ENCODE measurements around the gene SPTBN5. TPM values are rescaled to one million over a fixed set of nuclear protein-coding genes. Genes with fewer than 3 reads are reported as not detected.

The SPTBN5 gene
- total RNA-seq, 2 experiments from 2014 or later, result 0.11 to 0.14 TPM

- TF ChIP-seq CTCF (IDR thresholded peaks at IDR 0.05), result no peak
- POLR2A ChIA-PET, result interaction anchor here (1.0 kb wide), 1 partner anchor 13 kb away, joined by 3 read pairs; no protein-coding TSS in a partner anchor
- peaks cover 33% of the 10 kb centered on the region for H3K4me1 Mint-ChIP-seq (ENCODE audit: low read depth)
- peak; percentile 57 for ATAC-seq
- no peaks in the 10 kb centered on the region for H3K27me3 Mint-ChIP-seq
- CTCF ChIA-PET, result interaction anchor here (0.7 kb wide), 1 partner anchor 24 kb away, joined by 4 read pairs; no protein-coding TSS in a partner anchor
- H3K36me3 Mint-ChIP-seq (ENCODE audit: low read depth), result peaks cover 2% of the 10 kb centered on the region
- peak; percentile 45 for DNase-seq
- no peak overlapping the region for H3K27ac Mint-ChIP-seq
- intact Hi-C loops (cut with micrococcal nuclease), result no loop called here
- H3K9me3 Mint-ChIP-seq, result no peaks in the 10 kb centered on the region
- no peak overlapping the region for H3K4me3 Mint-ChIP-seq
Measured at GRCh38 chr15:41928637-41929620, 35.1 kb upstream of the SPTBN5 start.

GRCh38 chr15:41928100-41928499 is 34.2 kb upstream of the SPTBN5 start:
- TF ChIP-seq CTCF (IDR thresholded peaks at IDR 0.05), result no peak
- CTCF ChIA-PET, result no interaction called here
- peaks cover 30% of the 10 kb centered on the region for H3K4me1 Mint-ChIP-seq (ENCODE audit: low read depth)
- H3K27ac Mint-ChIP-seq, result no peak overlapping the region
- DNase-seq, result no peak
- POLR2A ChIA-PET, result no interaction called here
- intact Hi-C loops (cut with micrococcal nuclease), result no loop called here
- no peak overlapping the region for H3K4me3 Mint-ChIP-seq
- no peaks in the 10 kb centered on the region for H3K27me3 Mint-ChIP-seq
- no peak for ATAC-seq
- peaks cover 2% of the 10 kb centered on the region for H3K36me3 Mint-ChIP-seq (ENCODE audit: low read depth)
- no peaks in the 10 kb centered on the region for H3K9me3 Mint-ChIP-seq

- Mint-ChIP-seq H3K9me3 (no peaks in the 10 kb centered on the region), H3K36me3 (ENCODE audit: low read depth) (peaks cover 2% of the 10 kb centered on the region), H3K4me3 (no peak overlapping the region), H3K27ac (no peak overlapping the region), H3K4me1 (ENCODE audit: low read depth) (peaks cover 29% of the 10 kb centered on the region), H3K27me3 (no peaks in the 10 kb centered on the region)
- intact Hi-C loops (cut with micrococcal nuclease), result no loop called here
- TF ChIP-seq CTCF (IDR thresholded peaks at IDR 0.05), result no peak
- POLR2A ChIA-PET, result no interaction called here
- ATAC-seq (no peak), DNase-seq (no peak)
- CTCF ChIA-PET, result no interaction called here
Measured at GRCh38 chr15:41927536-41927935, 33.7 kb upstream of the SPTBN5 start.

- Mint-ChIP-seq H3K4me1 (ENCODE audit: low read depth) (peaks cover 28% of the 10 kb centered on the region), H3K27me3 (no peaks in the 10 kb centered on the region), H3K9me3 (no peaks in the 10 kb centered on the region), H3K4me3 (no peak overlapping the region), H3K36me3 (ENCODE audit: low read depth) (no peaks in the 10 kb centered on the region), H3K27ac (no peak overlapping the region)
- ATAC-seq, result peak; percentile 35
- CTCF ChIA-PET, result interaction anchor here (2.8 kb wide), 1 partner anchor 22 kb away, joined by 9 read pairs; no protein-coding TSS in a partner anchor
- intact Hi-C loops (cut with micrococcal nuclease), result no loop called here
- POLR2A ChIA-PET, result interaction anchor here (0.7 to 1.5 kb wide), 2 partner anchors 46 to 57 kb away, joined by 3 to 4 read pairs; partner anchors contain the start of gene EHD4
- TF ChIP-seq CTCF (IDR thresholded peaks at IDR 0.05), result no peak
- no peak for DNase-seq
Measured at GRCh38 chr15:41926185-41927056, 32.6 kb upstream of the SPTBN5 start.
